HL-60 (cell line): ENCODE measurements around the gene TMTC2.

ENCODE experiments used
- GABPA ChIP-seq: IDR thresholded peaks from 2 replicates; pipeline ENCODE4 v1.6.1; 2012; ENCODE audit warnings: low read depth
- POLR2AphosphoS5 ChIP-seq: IDR thresholded peaks from 2 replicates; pipeline ENCODE4 v1.6.1; 2012; ENCODE audit warnings: low read depth
- SPI1 ChIP-seq: IDR thresholded peaks from 2 replicates; pipeline ENCODE4 v1.6.1; 2012; ENCODE audit warnings: low read depth, mild to moderate bottlenecking, borderline replicate concordance
- TF ChIP-seq, protein P1 (sequence below): IDR thresholded peaks from one replicate; pipeline ENCODE4 v1.5.1; 2011; ENCODE audit warnings: low read length, control low read depth, inconsistent platforms; ENCODE audit not compliant: insufficient read depth
- TF ChIP-seq, protein P2 (sequence below): IDR thresholded peaks from 2 replicates; pipeline ENCODE4 v1.6.1; 2012; ENCODE audit warnings: low read depth; ENCODE audit not compliant: insufficient replicate concordance

DNA sequence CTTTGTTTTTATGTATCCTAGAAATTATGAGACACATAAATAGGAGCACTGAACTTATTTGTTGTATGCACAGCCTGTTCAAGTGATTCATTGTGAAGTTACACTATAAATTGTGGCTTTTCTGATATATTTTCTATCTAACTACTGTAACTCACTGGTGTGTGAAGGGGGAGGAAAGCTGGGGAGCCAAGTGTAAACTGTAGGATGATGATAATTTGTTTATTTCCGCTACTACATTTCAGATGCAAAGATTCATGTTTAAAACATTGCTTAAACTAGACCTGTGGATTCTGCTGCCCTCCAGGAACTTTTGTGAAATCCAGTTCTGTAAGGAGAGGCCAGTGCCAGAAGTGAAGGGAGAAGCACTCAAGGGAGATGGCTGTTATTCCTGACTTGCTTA, 3.3 kb downstream of the TMTC2 start:
- TF ChIP-seq, protein P1, sequence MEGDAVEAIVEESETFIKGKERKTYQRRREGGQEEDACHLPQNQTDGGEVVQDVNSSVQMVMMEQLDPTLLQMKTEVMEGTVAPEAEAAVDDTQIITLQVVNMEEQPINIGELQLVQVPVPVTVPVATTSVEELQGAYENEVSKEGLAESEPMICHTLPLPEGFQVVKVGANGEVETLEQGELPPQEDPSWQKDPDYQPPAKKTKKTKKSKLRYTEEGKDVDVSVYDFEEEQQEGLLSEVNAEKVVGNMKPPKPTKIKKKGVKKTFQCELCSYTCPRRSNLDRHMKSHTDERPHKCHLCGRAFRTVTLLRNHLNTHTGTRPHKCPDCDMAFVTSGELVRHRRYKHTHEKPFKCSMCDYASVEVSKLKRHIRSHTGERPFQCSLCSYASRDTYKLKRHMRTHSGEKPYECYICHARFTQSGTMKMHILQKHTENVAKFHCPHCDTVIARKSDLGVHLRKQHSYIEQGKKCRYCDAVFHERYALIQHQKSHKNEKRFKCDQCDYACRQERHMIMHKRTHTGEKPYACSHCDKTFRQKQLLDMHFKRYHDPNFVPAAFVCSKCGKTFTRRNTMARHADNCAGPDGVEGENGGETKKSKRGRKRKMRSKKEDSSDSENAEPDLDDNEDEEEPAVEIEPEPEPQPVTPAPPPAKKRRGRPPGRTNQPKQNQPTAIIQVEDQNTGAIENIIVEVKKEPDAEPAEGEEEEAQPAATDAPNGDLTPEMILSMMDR, result no peak
- TF ChIP-seq POLR2AphosphoS5 (no peak), GABPA (no peak), SPI1 (no peak)
- TF ChIP-seq, protein P2, sequence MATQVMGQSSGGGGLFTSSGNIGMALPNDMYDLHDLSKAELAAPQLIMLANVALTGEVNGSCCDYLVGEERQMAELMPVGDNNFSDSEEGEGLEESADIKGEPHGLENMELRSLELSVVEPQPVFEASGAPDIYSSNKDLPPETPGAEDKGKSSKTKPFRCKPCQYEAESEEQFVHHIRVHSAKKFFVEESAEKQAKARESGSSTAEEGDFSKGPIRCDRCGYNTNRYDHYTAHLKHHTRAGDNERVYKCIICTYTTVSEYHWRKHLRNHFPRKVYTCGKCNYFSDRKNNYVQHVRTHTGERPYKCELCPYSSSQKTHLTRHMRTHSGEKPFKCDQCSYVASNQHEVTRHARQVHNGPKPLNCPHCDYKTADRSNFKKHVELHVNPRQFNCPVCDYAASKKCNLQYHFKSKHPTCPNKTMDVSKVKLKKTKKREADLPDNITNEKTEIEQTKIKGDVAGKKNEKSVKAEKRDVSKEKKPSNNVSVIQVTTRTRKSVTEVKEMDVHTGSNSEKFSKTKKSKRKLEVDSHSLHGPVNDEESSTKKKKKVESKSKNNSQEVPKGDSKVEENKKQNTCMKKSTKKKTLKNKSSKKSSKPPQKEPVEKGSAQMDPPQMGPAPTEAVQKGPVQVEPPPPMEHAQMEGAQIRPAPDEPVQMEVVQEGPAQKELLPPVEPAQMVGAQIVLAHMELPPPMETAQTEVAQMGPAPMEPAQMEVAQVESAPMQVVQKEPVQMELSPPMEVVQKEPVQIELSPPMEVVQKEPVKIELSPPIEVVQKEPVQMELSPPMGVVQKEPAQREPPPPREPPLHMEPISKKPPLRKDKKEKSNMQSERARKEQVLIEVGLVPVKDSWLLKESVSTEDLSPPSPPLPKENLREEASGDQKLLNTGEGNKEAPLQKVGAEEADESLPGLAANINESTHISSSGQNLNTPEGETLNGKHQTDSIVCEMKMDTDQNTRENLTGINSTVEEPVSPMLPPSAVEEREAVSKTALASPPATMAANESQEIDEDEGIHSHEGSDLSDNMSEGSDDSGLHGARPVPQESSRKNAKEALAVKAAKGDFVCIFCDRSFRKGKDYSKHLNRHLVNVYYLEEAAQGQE, result no peak
